HG02885 (cell line): ENCODE measurements around the gene FREM1.

Source experiments
- ATAC-seq: cut with Tn5 transposase; IDR thresholded peaks from one replicate; pipeline ENCODE4 v1.9.1; 2021; ENCODE audit warnings: mild to moderate bottlenecking; ENCODE audit not compliant: unreplicated experiment, poor library complexity

FREM1 gene

DNA sequence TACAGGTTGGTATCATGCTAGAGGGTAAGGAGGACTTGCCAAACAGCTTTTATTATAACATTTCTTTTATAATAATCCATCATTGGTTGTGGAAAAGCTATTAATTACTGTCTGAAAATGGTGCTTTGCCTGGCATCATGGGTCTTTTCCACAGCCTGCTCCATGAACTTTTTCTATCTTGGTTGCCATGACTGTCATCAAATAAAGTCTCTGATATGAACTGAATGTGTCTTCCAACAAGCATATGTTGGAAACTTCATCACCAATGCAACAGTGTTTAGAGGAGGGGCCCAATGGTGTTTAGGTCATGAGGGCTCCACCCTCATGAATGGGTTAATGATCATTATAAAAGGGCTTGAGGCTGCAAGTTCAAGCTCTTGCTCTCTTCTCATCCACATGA, 81.0 kb downstream of the FREM1 start:
- no peak for ATAC-seq

DNA sequence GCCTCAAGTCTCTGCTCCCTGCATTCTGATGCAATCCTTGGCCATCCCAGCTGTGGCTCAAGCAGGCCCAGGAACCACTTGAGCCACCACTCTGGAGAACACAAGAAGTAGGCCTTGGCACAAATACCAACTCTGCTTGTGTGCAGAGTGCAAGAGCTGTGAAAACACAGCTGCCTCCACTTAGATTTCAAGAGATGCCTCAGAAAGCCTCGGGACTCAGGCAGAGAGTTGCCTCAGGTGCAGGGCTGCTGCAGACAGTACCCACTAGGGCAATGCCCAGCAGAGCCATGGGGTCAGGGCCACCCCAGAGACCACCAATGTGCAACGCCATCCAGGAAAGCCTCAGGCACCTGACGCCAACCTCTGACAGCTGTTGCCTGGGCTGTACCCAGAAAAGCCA, 82.4 kb downstream of the FREM1 start:
- ATAC-seq = no peak

DNA sequence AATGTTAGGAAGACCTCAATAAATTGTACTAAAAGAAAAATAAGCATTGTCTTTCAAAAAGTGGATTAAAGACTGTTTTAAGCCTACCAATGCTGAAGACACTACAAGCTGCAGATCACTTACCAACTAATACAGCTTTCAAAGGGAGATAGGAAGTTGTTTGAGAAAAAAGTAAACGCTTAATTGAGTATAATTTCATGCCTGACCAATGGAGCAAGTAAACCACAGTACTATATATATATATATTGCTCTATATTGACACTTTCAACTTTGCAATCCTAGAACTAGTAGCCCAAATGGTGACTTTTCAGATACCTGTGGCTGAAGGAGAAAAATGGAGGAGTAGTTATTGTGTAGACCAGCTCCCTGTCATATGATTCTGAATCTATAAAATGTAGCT, 85.7 kb downstream of the FREM1 start:
- ATAC-seq = no peak

GRCh38 chr9:14823800-14824199, 86.4 kb downstream of the FREM1 start:
- no peak for ATAC-seq

DNA sequence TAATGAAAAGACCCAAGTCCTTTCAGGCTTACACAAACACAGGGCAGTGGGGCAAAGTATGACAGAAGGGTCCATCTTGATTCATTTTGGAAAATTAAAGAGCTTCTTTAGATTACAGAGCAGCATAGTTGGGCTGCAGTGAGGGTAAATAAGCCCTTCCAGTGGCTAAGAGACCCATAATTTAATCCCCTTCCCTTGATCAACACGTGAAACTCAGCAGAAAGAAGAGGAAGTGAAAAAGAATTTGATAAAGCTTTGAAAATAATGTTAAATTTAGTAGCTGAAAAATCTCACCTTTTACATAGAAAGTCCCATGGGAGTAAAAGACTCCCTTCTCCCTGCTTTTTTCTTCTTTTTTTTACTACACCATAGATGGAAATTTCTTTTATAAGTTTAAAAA, 87.6 kb downstream of the FREM1 start:
- ATAC-seq = no peak

DNA sequence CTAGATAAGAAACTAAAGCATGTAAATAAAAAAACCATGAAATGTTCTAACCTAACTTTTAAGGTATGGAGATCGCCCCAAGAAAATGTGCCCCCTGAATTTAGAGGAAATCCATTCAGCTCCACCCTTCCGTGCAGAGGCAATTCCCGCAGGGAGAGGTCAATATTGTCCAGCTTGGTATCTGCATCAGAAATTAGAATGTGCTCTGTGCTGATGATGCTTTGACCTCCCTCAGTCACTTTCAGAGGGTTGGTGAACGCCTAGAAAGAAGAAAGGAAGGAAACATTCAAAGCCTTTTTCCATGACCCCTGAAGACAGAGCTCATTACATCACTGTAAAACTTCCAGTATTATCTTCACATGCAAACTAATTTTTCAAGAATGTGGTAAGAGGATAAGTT, 91.0 kb downstream of the FREM1 start:
- no peak for ATAC-seq

DNA sequence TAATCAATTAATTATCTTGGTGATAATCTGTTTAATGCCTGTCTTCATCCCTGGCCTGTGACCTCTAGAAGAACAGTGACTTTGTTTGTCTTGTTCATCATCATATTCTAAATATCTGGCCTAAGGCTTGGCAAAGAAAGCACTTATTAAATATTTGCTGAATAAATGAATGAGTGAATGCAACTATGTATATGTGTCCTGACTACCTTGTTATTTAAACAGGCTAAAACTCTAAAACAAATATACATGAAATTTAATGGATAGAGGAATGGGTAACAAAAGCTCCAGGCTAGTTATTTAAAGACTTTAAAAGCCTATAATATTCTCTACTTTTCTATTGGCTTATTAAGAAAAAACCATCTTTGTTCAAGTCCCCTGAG, 96.0 kb downstream of the FREM1 start:
- no peak for ATAC-seq

DNA sequence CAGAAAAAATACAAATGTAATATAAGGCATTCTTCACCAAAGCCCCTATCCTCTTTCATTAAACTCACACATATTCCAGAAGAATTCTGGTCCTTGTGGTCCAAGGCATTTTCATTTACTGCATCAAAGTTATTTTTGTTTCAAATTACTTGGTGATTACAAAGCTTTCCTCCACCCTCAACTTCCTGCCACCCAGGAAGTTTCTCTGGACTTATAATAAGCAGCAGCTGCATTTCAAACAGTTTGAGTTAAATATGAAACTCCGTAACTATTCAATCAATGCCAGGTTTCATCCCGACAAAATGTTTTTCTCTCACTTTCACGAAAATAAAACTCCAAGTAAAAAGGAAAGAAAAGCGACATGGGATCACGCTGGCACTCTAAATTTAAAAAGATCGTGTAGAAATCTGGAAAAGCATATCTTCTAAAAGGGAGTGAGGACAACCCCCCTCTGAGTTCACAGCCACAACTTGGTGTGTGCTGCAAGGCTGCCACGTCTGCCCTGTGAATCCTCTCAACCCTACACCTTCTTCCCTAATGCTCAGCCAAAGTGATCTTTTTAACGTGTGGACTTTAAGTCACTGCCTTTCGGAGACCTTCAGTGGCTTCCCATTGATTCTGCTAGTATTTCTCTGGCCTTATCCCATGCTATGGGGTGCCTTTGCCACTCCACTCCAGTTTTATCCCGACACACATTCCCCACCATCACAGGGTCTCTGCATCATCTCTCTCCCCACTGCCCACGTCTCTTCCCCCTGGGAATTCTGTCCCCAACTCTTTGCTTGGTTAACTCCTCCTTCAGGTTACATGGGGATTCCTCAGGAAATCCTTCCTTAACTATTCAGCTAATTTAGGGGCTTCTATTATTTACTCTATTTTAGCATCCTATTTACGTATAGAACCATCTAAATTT, 96.6 kb downstream of the FREM1 start:
- no peak for ATAC-seq

- no peak for ATAC-seq
These were observed 97.4 kb downstream of the FREM1 start for GRCh38 chr9:14812806-14813205.

- ATAC-seq = no peak
These were observed 98.4 kb downstream of the FREM1 start for GRCh38 chr9:14811844-14812243.

GRCh38 chr9:14806941-14807520, 103.2 kb downstream of the FREM1 start:
- ATAC-seq = no peak

DNA sequence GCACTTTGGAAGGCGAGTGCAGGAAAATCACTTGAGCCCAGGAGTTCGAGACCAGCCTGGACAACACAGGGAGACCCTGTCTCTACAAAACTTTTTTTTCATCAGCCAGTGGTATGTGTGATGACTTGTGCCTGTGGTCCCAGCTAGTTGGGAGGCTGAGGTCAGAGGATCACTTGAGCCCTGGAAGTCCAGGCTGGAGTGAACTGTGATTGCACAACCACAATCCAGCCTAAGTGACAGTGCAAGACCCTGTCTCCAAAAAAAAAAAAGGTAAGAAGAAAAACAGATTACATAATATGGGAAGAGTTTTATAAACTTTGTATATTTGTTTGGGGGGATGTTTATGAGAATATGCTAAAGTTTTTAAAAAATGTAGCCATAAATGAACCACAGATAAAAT, 111.2 kb downstream of the FREM1 start:
- ATAC-seq = no peak

- no peak for ATAC-seq
These were observed 112.8 kb downstream of the FREM1 start for GRCh38 chr9:14797435-14797834.

GRCh38 chr9:14793389-14793788, 116.8 kb downstream of the FREM1 start:
- no peak for ATAC-seq

DNA sequence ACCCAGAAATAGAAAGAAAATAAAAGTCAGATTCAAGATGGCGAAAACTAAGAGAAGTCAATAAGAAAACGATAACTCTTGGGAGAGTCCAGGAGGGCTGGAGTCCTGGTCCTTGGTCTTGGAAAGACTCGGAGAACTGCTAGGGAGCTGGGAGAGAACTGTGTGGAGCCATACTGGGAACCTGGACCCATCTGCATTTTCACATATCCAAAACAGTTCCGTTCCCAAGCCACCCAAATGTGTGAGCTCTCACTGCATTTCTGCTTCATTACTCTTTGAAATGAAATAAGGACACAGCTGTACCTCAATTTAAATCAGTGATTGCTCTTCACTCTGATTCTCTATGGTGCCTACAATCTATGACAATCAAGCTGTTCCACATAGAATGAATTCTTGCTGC, 119.6 kb downstream of the FREM1 start:
- no peak for ATAC-seq

DNA sequence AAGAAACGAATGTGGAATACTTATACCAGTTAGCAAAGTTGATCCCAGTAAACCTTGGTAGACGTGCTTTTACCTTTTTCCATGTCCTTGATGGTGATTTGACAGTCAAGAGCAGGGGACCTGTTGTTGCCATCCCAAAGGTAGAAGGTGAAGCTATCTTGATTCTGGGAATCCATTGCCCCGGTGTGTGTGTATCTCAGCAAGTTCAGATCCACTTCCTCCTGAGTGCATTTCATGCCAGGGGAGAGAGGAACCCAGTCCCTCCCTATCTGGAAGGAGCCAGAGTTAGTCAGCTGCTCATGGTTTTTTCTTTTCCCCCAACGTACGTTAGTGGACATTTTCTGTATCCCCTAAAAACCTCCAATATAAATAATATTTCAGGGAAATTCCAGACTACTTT, 121.4 kb downstream of the FREM1 start:
- ATAC-seq = no peak

GRCh38 chr9:14783358-14783757, 126.9 kb downstream of the FREM1 start:
- ATAC-seq = no peak

DNA sequence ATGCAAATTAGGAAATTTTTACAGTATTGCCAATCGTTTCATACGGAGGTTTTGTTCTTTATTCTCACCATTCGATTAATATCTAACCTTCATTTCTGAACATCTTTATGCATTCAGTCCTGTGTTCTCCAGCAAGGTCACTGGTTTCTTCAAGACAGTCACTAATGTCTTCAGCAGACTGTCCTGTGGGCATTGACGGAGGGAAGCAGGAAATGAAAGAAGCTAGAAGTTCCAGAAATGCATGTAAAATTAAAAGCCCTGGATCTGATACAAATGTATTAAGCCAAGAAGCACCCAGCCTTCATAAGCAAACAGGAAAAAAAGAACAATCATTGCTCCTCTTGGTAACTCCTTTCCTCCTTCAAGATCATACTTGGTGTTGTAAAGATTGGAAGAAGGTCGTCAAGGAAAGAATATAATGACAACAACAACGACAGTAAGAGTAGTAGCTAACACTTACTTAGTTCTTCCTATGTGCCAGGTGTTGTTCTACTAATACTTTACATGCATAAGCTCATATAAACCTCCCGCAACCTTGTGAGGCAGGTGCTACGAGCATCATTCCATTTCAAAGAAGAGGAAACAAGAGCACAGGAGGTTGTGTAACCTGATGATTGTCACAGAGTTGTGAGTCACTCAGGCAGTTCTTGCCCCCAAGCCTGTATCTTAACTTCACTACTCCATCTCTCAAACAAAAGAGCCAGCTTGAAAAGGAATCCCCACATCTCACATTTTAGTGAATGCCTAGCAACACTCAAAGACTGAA, 127.8 kb downstream of the FREM1 start:
- no peak for ATAC-seq

- ATAC-seq = no peak
These were observed 129.5 kb downstream of the FREM1 start for GRCh38 chr9:14780693-14781092.

DNA sequence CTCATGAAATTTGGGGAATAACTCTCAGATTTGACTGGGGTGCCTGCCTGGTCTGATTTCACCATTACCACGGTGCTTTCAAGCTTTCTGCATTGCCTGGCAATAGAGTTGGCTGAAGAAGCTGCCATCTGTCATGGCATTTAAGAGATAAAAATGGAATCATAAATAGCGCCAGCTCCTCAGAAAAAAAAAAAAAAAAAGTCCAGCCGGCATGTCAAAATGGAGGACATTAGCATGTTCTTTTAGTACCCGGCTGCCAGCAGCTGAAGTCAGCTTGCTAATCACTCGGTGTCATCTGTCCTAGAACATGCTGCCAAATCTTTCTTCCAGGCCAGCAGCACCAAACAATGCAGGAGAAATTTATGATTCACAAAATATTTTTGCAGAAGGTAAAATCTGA, 130.0 kb downstream of the FREM1 start:
- ATAC-seq = no peak

DNA sequence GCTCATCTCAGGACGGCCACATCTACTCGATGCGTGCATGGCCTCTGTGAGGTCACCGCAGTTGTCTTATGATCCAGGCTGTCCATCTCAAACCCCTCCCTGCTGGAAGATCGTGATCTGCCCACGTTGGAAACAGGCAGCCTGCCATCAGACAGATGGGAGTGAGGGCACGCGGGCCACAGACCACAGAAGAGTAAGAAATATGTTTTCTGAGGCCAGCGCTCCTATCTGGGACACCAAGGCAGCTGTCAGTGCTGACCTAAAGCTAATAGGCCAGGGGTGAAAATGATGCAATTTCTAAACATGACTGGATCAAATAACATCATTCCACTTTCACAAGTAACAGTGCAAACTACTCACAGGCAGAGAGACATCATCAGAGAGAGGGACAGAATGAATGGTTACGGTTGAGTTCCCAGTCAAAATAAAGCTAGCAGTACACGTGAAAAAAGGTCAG, 130.6 kb downstream of the FREM1 start:
- ATAC-seq = no peak
